Middle frontal gyrus (tissue), 1 donor: ENCODE results near the gene DLEC1.
"Not testable (repeated sequence)": the region's sequence is repeated elsewhere in the genome, so short reads cannot be mapped to it uniquely, and the experiment has no call there.

Source experiments
- DNase-seq: peaks from one replicate; pipeline ENCODE4 v3.0.0-alpha.2; 2015; ENCODE audit warnings: low spot score; ENCODE audit errors: extremely low spot score

DLEC1 gene

DNA sequence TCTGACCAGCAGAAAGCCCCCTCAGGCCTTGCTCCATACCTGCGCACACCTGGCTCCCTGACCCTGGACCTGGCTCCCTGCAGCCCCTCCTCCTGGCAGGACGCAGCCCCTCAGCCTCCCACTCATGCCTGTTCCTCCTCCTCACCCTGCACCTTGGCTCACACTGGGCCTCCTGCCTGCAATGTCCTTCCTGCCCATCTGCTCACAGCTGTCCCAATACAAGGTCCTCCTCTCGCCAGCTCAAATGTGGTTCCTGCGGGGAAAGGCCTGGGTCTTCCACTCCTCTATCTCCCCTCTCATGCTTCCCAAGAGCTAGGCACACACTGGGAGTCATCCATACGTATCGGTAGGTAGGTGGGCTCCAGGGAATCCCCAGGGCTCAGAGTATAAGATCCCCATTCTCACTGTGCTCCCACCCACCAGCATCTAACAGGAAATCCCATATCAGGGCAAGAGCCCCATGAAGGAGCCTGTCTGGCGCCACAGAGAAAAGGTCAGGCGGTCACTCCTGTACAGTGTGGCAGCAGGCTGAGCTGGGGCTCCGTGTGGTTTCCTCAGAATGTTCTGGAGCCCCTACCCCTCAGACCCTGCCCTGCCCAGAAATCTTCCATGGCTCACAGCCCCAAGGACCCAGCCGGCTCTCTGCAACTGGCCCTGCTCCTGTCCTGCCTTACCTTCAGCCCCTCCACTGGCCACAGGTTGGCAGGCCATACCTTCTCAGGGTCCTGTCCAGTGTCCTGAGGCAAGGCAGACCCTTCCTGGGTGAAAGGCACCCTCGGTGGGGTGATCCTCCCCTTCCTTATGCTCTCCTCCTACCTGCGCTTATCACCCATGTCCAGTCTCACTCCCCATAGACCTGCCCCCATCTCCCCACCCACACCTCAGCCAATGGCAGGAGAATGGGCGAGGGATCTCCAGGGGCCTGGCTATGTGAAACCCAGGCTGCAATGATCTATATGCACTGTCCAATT lies 20.4 kb upstream of the DLEC1 start:
- DNase-seq, result no peak

DNA sequence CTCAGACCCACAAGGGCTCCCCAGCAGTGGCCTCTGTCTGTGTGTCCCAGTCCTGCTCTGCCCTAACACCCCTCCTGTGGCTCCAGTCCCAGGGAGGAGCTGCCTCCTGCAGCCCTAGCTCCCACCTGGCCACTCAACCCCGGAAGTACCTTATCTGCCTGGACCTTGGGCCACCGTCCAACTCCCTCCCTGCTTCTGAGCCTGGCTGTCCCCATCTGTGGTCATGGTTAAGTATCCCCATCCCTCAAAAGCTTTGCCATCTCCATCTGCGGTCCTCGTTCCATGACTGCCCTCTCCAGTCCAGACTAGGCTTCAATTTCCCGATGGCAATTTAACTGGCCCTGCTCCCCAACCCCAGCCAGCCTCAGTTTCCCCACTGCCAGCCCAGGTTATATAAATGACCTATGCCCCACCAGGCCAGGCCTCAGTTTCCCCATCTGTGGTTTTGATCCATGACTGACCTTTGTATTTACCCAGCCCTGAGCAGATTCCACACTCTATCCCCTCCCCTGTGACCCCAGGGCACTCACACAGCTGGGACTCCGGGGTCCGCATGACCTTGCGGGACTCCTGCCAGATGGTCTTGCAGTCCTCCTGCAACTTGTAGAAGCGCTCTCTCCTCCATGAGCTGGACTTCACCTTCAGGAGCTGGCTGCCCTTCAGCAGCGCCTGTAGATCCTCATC lies 19.2 kb upstream of the DLEC1 start:
- no peak for DNase-seq

DNA sequence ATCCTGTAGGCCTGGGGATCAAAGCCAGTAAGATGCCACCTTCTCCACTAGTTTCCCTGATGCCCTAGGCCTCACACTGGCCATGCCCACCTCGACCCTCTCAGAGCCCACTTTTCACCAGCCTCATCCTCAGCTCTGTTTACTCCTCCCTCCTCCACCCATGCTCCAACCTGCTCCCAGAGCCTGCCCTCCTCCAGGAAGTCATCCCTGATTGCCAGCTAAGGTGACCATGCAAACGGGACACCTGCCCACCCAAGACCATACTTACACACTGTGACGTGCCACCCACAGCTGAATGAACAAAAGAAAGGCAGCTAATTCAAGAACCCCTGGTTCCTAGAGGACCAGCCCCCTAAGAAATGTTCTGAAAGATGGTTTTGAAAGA lies 18.7 kb upstream of the DLEC1 start:
- DNase-seq, result no peak

DNA sequence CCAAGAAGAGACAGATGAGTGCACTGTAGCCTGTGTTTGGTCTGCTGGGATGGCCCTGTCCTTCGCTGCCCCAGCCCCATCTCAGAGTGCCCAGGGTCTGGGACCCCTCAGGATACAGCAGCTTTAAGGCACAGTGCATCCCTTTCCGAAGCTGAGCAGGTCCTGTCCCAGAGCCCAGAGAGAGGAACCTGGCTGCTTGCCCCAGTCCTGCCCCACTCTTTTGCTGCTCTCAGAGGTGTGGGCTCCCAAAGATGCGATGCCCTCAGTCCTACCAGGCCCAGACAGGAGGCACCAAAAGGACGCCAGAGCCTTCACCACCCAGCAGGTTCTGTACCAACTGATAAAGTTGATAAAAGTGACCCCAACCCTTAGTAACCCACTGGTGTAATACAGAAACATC lies 17.8 kb upstream of the DLEC1 start:
- DNase-seq, result no peak

DNA sequence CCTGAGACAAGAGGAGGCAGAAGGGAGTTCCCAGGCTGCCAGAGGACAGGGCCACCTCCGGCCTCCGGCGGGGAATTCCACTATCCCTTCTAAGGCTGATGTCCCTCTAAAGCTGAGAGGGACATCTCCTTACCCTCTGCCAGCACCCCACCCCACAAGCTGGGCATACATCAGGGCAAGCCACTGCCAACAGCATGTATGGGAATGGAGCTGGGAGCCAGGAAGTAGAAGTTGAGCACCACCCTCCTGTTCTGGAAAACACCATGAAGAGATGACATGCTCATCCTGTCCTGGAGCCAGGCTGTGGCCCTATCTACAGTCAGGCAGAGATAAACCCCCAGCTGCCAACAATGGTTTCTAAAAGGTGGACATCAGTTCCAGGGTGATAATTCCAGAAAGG lies 16.7 kb upstream of the DLEC1 start:
- no peak for DNase-seq

DNA sequence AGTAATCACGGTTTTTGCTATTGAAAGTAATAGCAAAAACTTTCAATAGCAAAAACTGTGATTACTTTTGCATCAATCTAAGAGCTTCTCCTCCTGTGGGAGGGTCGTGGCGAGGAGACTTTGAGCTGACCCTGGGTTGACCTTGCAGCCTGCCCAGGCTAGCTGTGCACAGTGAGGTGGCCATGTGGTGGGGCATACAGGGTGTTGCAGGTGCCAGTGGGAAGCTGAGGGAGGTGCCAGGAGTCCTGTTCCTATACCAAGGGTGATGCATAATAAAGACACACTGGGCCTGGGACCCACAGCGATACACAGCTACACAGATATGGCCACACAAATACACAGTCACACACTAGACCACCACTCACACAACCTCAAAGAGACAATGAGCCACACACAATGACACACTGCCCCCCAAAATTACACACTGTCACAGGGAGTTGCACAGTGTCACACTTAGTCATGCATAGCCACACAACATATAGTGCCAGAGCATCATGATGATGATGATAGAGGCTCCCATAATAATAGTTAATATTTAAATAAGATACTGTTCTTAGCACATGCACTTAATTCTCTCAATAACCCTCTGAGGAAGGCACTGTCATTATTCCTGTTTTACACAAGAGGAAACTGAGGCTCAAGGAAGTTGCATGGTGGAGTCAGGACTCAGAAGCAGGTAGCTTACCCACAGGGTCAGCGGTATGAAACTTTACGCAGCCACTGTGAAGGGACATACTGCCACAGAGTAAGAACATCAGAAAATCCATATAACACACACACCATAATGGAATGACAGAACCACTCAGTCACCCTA lies 15.9 kb upstream of the DLEC1 start:
- no peak for DNase-seq

DNA sequence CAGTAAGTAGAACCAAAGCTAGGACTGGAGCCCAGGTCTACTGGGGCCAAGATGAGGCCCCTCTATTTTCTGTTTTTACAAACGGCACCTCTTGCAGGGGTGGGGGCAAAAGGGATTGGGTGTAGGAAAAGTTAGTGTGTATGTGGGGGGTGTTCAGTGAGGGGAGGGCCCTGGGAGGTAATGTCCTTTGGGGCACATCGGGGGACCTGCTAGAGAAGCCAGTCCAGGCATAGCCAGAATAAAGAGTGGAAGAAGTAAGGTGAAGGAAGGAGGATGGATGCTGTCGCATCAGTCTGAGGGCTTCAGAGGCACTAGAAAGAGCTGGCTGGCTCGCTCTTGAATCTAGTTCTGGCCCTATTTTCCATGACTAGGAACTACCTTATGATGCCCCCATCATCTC lies 12.2 kb upstream of the DLEC1 start:
- no peak for DNase-seq

DNA sequence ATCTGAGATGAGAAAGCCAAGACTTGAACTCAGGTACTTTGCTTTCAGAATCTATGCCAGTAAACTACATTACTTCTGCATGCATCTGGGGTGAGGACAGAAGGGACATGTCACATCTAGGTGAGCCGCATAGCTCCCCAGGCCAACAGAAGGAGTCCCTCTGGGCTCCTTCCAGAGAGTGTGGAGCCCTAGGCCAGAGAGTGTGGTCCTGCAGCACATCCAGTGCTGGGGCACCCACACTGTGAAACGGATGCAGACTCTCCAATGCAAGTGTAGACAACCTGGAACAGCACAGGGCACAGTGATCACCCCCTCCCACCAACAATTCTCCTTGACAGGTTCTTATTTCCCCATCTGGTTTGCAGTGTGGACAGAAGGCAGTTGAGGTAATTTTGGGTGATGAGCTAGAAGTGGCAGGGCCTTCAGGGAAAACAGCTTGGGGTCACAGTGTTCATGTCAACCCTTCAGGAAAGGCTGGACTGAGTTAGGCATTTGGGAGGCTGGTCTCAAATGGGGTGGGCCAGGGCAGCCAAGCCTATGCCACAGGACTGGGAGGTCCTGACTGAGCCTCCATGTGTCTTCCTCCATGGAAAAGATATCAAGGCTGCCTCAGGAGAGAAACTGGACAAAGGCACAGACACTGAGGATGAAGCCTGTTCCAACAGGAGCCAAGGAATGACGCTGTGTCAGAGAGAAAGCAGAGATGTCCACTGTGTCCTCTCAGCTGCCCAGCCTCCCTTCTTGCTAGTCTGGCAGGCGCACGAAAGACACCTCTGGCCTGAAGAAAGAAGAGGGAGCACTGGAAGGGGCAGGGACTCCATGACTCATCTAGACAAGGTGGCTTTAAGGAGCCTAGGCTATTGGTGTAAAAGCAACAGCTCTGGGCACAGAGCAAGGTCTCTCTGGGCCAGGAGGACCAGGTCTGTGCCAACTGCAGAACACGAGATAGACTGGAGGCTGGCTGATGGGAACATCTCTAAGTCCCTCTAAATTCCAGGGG lies 11.2 kb upstream of the DLEC1 start:
- DNase-seq, result no peak

DNA sequence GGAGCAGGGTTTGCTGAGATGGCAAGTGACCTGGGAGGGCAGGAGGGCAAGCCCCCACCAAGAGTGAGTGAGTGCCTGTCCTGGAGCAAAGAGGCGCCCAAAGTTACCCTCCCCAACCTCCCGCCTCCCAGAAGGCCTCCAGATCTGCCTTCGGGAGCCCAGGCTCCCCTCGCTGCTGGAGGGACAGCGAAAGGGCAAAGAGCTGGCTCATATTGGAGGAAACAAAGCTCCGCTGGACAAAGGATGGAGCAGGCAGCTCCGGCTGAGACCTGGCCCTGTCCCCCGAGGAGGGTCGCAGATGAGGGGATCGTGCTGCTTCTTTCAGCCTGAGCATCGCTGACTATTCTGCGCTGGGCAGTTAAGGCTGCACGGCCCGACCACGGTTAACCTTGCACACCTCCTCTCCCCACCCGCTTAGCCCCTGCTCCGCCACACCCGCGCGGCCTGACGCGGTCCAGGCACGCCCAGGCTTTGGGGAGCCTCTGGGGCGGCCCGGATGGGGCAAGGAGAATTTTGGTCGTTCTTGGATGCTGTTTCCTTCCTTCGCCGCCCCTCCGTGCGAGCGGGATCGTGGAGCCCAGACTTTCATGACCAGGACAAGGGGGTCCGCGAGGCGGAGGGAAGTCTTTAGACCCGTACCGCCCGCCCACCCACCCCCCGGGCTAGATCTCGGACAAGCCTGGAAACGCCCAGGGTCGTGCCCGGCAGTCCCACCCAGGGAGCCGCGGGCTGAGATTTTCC lies 10.2 kb upstream of the DLEC1 start:
- DNase-seq, result no peak

DNA sequence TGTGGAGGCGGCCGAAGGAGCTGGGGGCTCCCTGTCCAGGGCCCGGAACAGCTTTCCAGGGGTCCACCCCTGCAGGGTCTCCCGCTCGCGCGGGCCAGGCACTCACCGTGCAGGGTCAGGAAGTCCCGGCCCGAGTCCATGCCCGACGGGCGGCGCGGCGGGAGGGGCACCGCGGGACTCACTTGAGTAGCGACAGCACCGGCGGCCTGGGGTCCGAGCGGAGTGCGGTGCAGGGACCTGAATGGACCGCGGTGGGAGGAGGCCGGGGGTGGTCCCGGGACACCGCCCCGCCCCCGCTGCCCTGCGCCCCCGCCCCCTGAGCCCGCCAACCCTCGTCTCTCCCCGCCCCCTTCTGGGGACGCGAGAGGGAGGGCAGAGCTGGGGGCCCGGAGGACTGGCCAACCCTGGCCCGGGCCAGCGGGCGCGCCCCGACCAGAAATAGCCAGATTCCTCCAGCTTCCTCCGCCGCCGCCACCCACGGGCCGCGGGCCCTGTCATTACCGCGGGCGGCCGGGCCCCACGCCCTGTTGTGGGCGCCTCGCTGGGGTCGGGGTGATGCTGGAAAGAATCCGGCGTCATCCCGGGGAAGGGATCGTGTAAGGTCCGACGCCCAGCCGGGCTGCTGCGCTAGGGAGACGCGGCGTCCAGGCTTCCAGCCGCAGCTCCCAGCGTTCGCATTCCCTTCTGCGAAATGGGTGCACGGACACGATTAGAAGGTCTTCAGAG lies 9.4 kb upstream of the DLEC1 start, which contains the start of gene PLCD1:
Gene PLCD1 (minus strand): TSS at position 243 of the 726 bp plus-strand sequence. CDS start 103 bp downstream, at position 140.
- DNase-seq, result no peak

DNA sequence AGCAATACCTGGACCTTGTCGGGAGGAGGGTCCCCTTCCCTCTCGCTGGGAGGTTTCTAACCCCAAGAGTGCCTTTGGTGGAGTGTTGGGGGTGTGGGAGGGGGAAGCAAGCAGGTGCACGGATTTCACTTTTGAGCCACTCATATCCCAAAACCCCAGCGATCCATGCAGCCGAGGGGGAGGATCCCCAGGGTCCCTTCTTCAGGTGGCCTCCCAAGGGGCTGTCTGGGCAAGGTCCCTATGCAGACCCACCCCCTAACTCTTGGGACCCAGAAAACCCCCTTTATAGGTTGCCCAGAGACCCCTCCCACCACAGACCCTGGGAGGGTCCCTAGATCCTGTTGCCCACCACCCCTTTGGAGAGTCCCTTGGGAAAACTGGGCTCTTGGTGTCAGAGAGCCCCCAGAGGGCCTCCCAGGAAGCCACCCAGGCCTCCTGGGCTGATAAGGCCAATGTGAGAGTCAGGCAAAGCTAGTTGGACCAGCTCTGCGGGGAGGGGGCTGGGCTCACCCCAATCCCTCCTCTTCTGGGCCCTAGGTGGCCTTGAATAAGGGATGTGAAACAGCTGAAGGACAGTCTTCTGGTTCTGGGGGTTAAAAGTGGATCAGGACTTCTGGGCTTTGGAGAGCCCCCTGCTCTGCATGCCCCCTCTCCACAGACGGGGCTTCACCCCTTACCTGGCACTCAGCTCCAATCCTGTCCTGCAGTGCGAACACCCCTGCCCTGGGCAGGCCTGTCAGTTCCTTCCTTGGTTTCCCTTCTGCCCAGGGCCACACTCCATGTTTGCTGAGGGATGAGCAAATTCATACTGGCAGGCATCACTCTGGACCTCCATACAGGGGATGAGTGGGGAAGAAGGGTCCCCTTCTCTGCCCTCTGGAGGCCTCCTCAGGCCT lies 8.6 kb upstream of the DLEC1 start:
- no peak for DNase-seq

DNA sequence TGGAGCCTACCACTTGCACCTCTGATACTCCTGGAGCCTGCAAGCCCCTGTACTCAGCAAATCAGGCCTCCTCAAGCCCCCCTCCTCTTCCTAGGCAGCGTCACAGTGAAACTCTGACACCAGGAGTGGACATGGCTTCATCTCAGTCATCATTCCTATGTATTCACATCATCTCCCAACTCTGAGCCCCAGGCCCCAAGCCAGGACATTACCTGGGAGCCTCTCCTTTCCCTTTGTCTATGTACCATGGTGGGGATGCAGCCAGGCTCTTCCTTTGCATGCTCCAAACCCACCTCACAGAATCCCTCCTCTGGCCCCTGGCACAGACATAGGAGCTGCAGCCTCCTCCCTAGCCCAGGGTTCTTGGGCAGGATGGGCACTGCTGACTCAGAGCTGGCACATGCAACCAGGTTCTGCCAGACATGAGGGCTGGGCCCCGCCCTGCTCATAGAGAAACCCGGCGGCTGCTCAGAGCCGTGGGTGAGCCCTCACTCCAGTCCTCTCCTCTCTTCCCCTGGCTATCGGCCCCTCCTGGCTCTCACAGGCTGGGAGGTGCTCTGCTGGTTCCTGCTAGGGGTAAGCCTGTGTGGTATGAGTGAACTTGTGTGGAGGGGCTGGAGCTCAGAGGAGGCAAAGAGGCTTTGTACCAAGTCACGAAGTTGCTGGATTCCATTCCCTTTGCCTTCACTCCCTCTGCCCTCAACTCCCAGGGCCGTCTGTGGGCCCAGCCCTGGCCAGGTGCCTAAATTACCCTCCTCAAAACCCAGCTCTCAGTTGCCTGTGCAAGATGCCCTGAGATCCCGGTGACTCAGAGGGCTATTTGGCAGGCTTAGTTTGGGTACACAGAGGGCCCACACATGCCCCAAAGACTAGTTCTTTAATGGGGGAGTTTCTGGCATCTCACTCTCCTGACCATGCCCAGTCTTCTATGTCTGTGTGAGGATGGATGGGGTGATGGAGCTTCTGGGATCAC lies 7.7 kb upstream of the DLEC1 start:
- DNase-seq, result no peak

DNA sequence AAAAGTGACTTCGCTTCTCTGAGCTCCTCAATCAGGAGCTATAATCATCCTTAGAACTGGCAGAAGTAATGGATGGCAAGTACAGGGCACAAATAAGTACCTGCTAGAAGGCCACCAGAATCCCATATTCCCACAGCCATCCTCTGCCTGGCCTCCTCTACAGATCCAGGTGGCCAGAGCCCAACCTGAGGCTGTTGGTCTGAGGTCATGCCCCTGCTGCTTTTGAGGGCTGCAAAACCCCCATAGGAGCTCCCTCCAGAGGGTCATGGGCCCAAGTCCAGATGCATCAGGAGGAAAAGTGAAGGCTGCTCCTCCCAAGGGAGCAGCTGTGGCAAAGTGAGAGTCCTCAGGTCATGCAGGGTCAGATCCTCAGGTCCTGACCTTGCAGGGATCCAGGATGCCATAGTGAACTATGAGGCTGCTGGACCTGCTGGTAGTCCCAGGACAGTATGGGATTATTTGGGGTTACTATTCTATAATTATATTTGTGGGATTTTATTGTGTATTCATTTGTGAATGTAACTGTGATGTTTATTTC lies 6.6 kb upstream of the DLEC1 start:
- DNase-seq, result no peak

DNA sequence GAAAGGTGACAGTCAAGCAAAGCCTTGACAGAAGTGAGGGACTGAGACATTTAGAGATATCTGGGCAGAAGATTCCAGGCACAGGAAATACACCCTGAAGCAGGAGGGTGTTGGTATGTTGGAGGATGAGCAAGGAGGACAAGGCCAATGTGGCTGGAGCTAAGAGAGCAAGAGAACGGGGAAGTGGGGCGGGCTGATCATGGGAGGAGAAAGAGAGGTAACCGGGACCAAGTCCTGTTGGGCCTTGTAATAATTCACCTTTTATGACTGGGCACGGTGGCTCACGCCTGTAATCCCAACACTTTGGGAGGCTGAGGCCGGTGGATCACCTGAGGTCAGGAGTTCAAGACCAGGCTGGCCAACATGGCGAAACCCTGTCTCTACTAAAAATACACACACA lies 5.4 kb upstream of the DLEC1 start:
- not testable (repeated sequence) for DNase-seq

DNA sequence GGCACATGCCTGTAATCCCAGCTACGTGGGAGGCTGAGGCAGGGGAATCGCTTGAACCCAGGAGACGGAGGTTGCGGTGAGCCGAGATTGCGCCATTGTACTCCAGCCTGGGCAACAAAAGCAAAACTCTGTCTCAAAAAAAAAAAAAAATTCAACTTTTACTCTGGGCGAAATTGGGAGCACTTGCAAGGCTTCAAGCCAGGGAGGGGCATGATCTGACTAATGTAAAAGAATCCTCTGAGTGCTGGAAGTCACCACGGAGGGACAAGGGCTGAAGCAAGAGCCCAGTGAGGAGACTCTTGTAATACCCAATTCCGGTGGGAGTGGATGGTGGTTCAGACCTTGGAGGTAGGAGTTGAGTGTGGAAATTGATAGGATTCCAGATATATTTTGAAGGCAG lies 4.7 kb upstream of the DLEC1 start:
- DNase-seq, result not testable (repeated sequence)

DNA sequence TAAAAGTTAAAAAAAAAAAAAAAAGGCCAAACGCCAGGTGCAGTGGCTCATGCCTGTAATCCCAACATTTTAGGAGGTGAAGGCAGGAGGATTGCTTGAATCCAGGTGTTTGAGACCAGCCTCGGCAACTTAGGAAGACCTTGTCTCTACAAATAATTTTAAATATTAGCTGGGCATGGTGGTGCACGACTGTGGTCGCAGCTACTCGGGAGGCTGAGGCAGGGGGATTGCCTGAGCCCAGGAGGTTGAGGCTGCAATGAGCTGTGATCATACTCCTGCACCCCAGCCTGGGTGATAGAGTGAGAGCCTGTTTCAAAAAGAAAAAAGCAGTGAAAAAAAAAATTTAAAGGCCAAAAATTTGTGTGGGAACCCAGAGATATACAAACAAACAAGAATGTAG lies 2.7 kb upstream of the DLEC1 start:
- no peak for DNase-seq

DNA sequence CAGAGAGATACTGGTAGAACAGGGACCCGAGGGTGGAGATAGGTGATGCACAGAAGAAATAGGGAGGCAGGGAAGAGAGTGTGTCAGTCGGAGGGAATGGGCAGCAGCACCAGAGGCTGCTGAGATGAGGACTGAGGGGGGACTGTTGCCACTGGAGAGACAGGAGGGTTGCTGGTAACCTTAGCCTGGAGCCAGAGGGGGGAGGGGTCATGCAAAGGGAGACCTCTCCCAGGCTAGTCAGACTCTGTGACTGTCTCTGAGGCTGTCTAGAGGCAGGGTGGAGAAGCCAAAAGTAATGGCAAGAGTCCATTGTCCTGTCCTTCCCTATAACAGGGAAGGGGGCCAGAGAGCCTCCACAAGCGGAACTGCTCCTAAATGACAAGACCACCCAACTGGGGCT lies 2.1 kb upstream of the DLEC1 start:
- DNase-seq, result no peak
